HepG2 (cell line): ENCODE results near the gene CAND2.

ENCODE experiments used
- POLR2A ChIP-seq, 2 experiments: IDR thresholded peaks; 2 replicates each; pipeline ENCODE4 v1.6.1; 2011; ENCODE audit warnings: low read depth in 2 of 2, low read length in 2 of 2, mild to moderate bottlenecking in 1 of 2, moderate library complexity in 1 of 2; ENCODE audit not compliant: insufficient read depth in 1 of 2
- POLR2AphosphoS2 ChIP-seq: IDR thresholded peaks from 2 replicates; pipeline ENCODE4 v1.6.1; 2011; ENCODE audit warnings: low read depth, low read length, improper control_type of control experiment
- ZNF670 ChIP-seq: sonication (generic); formaldehyde crosslinking; IDR thresholded peaks from 2 replicates; pipeline ENCODE4 v1.8.0; 2022; ENCODE audit warnings: mild to moderate bottlenecking, missing genetic modification reagents, borderline replicate concordance
- ZSCAN9 ChIP-seq: IDR thresholded peaks from 2 replicates; pipeline ENCODE4 v1.6.1; 2016; ENCODE audit warnings: borderline replicate concordance
- TF ChIP-seq, protein P1 (sequence below): sonication (generic); formaldehyde crosslinking; IDR thresholded peaks from 2 replicates; pipeline ENCODE4 v1.4.0; 2020; ENCODE audit warnings: missing genetic modification reagents
- TF ChIP-seq, protein P2 (sequence below), 2 experiments: fragments of 450-650 bp in 1 of 2; sonication (generic) in 1 of 2; formaldehyde crosslinking in 1 of 2; IDR thresholded peaks; 2 replicates each; pipeline versions ENCODE4 v1.6.1 to v1.8.0; 2016 to 2022; ENCODE audit warnings: antibody characterized with exemption in 1 of 2, mild to moderate bottlenecking in 1 of 2, missing genetic modification reagents in 1 of 2
- TF ChIP-seq, protein P3 (sequence below): sonication (generic); formaldehyde crosslinking; IDR thresholded peaks from 2 replicates; pipeline ENCODE4 v1.4.0; 2020; ENCODE audit warnings: missing genetic modification reagents; ENCODE audit errors: not compliant biosample characterization

DNA sequence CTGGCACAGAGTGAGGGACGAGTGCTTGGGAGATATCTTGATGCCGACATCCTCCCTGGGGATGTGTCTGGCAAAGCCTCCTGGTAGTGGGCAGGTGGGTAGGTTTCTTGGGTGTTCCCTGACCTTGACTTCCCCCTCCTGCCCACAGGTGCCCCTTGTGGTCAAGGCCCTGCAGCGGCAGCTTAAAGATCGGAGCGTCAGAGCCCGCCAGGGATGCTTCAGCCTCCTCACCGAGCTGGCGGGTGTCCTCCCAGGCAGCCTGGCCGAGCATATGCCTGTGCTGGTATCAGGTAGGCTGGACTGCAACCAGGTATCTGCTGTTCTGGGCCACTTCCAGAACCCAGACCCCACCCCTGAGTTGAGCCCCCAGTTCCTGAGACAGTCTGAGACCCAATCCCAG lies 19.2 kb downstream of the CAND2 start:
- TF ChIP-seq ZNF670 (CRISPR knock-in tag) (no peak), POLR2AphosphoS2 (no peak), ZSCAN9 (CRISPR knock-in tag) (no peak), POLR2A (IDR thresholded peaks at IDR 0.05; ENCODE audit: insufficient read depth in 1 of 2, low read depth in 2 of 2, low read length in 2 of 2) (no peak)
- TF ChIP-seq, protein P1, sequence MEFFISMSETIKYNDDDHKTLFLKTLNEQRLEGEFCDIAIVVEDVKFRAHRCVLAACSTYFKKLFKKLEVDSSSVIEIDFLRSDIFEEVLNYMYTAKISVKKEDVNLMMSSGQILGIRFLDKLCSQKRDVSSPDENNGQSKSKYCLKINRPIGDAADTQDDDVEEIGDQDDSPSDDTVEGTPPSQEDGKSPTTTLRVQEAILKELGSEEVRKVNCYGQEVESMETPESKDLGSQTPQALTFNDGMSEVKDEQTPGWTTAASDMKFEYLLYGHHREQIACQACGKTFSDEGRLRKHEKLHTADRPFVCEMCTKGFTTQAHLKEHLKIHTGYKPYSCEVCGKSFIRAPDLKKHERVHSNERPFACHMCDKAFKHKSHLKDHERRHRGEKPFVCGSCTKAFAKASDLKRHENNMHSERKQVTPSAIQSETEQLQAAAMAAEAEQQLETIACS (CRISPR knock-in tag) = no peak
- TF ChIP-seq, protein P2, sequence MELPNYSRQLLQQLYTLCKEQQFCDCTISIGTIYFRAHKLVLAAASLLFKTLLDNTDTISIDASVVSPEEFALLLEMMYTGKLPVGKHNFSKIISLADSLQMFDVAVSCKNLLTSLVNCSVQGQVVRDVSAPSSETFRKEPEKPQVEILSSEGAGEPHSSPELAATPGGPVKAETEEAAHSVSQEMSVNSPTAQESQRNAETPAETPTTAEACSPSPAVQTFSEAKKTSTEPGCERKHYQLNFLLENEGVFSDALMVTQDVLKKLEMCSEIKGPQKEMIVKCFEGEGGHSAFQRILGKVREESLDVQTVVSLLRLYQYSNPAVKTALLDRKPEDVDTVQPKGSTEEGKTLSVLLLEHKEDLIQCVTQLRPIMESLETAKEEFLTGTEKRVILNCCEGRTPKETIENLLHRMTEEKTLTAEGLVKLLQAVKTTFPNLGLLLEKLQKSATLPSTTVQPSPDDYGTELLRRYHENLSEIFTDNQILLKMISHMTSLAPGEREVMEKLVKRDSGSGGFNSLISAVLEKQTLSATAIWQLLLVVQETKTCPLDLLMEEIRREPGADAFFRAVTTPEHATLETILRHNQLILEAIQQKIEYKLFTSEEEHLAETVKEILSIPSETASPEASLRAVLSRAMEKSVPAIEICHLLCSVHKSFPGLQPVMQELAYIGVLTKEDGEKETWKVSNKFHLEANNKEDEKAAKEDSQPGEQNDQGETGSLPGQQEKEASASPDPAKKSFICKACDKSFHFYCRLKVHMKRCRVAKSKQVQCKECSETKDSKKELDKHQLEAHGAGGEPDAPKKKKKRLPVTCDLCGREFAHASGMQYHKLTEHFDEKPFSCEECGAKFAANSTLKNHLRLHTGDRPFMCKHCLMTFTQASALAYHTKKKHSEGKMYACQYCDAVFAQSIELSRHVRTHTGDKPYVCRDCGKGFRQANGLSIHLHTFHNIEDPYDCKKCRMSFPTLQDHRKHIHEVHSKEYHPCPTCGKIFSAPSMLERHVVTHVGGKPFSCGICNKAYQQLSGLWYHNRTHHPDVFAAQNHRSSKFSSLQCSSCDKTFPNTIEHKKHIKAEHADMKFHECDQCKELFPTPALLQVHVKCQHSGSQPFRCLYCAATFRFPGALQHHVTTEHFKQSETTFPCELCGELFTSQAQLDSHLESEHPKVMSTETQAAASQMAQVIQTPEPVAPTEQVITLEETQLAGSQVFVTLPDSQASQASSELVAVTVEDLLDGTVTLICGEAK (IDR thresholded peaks at IDR 0.05) = no peak
- TF ChIP-seq, protein P2 (CRISPR knock-in tag; IDR thresholded peaks at IDR 0.05) = no peak
- TF ChIP-seq, protein P3, sequence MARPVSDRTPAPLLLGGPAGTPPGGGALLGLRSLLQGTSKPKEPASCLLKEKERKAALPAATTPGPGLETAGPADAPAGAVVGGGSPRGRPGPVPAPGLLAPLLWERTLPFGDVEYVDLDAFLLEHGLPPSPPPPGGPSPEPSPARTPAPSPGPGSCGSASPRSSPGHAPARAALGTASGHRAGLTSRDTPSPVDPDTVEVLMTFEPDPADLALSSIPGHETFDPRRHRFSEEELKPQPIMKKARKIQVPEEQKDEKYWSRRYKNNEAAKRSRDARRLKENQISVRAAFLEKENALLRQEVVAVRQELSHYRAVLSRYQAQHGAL (CRISPR knock-in tag) = no peak
